ENCODE data around the gene FAM168B. TPM values are rescaled to one million over a fixed set of nuclear protein-coding genes. Genes with fewer than 3 reads are reported as not detected.

FAM168B gene
- total and polyA plus RNA-seq, 10 of the 15 experiments (the other 5 are each of a cell fraction or from before 2014, with no cell fraction given) = 3.5 to 77.3 (median 45.9) TPM

GRCh38 chr2:131063501-131064283 lies 29.6 kb downstream of the FAM168B start:
- ATAC-seq (no peak), DNase-seq (ENCODE audit: low read depth, low spot score) (no peak), FAIRE-seq (no peak)
- Histone ChIP-seq H3K36me3 (ENCODE audit: control insufficient read depth in 2 of 2, insufficient read depth in 2 of 2, low read length in 1 of 2) (peaks cover 15 to 19% of the 10 kb centered on the region in 2 experiments; a peak in 3 of 4 replicates), H3K9me3 (replicated peaks; ENCODE audit: control insufficient read depth, insufficient read depth, low read length) (no peaks in the 10 kb centered on the region), H3K9ac (ENCODE audit: control insufficient read depth, insufficient read depth, low read length) (no peak overlapping the region), H3K4me3 (no peak overlapping the region), H3K4me2 (ENCODE audit: control insufficient read depth, insufficient read depth) (no peak overlapping the region), H3K79me2 (ENCODE audit: control insufficient read depth, insufficient read depth, low read length) (peaks cover 17% of the 10 kb centered on the region), H2AFZ (ENCODE audit: control insufficient read depth, low read depth, low read length) (no peak overlapping the region), H4K20me1 (ENCODE audit: control insufficient read depth, insufficient read depth) (0 out of 2 replicates have a peak, but pooled peaks cover 4% of the 10 kb centered on the region), H3K4me1 (ENCODE audit: control insufficient read depth, insufficient read depth, low read length) (no peaks in the 10 kb centered on the region), H3K27ac (ENCODE audit: control insufficient read depth, insufficient read depth) (no peak overlapping the region), H3K27me3 (replicated peaks in 1 of 2; ENCODE audit: control insufficient read depth in 2 of 2, insufficient read depth in 2 of 2, low read length in 1 of 2) (no peaks in the 10 kb centered on the region)
- TF ChIP-seq BCL3 (IDR thresholded peaks at IDR 0.05; ENCODE audit: borderline replicate concordance, insufficient read depth, low read depth, low read length, poor library complexity, severe bottlenecking) = peak; percentile 92
- no peak for TF ChIP-seq SUPT20H (IDR thresholded peaks at IDR 0.05; ENCODE audit: borderline replicate concordance, control insufficient read depth, low read depth, low read length)
- intact Hi-C loops (cut with micrococcal nuclease; ENCODE audit: unreplicated experiment) (no loop called here), in situ Hi-C loops (cut with MboI) (no loop called here)
- BruUV-seq (replicated peaks) = no TSS peak
- ChIA-PET SMC1A (ENCODE audit: uncharacterized antibody, unreplicated experiment) (interaction anchor here (0.5 kb wide), 1 partner anchor 28 kb away, joined by 3 read pairs; no protein-coding TSS in a partner anchor), CTCF (interaction anchor here (0.6 kb wide), 1 partner anchor 426 kb away, joined by 3 read pairs; no protein-coding TSS in a partner anchor), POLR2A (no interaction called here), RAD21 (ENCODE audit: unreplicated experiment) (no interaction called here)
- 98% methylated on average over 11 of the region's 11 CpGs for WGBS (ENCODE audit: insufficient coverage, insufficient replicate concordance, low lambda C conversion rate, missing lambda C conversion rate)

GRCh38 chr2:131058920-131059319 lies 34.3 kb downstream of the FAM168B start:
- Histone ChIP-seq H3K27ac (ENCODE audit: control insufficient read depth, insufficient read depth) (no peak overlapping the region), H4K20me1 (ENCODE audit: control insufficient read depth, insufficient read depth) (peaks cover 9% of the 10 kb centered on the region; the same call in 1 of the 2 replicates), H3K4me2 (ENCODE audit: control insufficient read depth, insufficient read depth) (no peak overlapping the region), H3K27me3 (replicated peaks in 1 of 2; ENCODE audit: control insufficient read depth in 2 of 2, insufficient read depth in 2 of 2, low read length in 1 of 2) (no peaks in the 10 kb centered on the region), H3K9me3 (replicated peaks; ENCODE audit: control insufficient read depth, insufficient read depth, low read length) (no peaks in the 10 kb centered on the region), H3K4me1 (ENCODE audit: control insufficient read depth, insufficient read depth, low read length) (no peaks in the 10 kb centered on the region), H3K36me3 (ENCODE audit: control insufficient read depth in 2 of 2, insufficient read depth in 2 of 2, low read length in 1 of 2) (peaks cover 19 to 33% of the 10 kb centered on the region in 2 experiments; a peak in 3 of 4 replicates), H3K79me2 (ENCODE audit: control insufficient read depth, insufficient read depth, low read length) (peaks cover 10% of the 10 kb centered on the region), H3K4me3 (no peak overlapping the region), H3K9ac (ENCODE audit: control insufficient read depth, insufficient read depth, low read length) (no peak overlapping the region), H2AFZ (ENCODE audit: control insufficient read depth, low read depth, low read length) (no peak overlapping the region)
- SMC1A ChIA-PET (ENCODE audit: uncharacterized antibody, unreplicated experiment) = no interaction called here
- no TSS peak for BruUV-seq (replicated peaks)
- intact Hi-C loops (cut with micrococcal nuclease; ENCODE audit: unreplicated experiment) (no loop called here), in situ Hi-C loops (cut with MboI) (no loop called here)
- DNase-seq (ENCODE audit: low read depth, low spot score) = no peak
- POLR2A ChIA-PET = no interaction called here
- RAD21 ChIA-PET (ENCODE audit: unreplicated experiment) = no interaction called here
- WGBS (ENCODE audit: insufficient coverage, insufficient replicate concordance, low lambda C conversion rate, missing lambda C conversion rate) = 85% methylated on average over 4 of the region's 4 CpGs
- CTCF ChIA-PET = interaction anchor here (1.1 kb wide), 1 partner anchor 11 kb away, joined by 4 read pairs; no protein-coding TSS in a partner anchor
- no peak for ATAC-seq
- FAIRE-seq = no peak
- no peak for TF ChIP-seq RAD51 (IDR thresholded peaks at IDR 0.05)
- no peak for TF ChIP-seq EGR1 (IDR thresholded peaks at IDR 0.05; ENCODE audit: borderline replicate concordance in 1 of 2, low read depth in 2 of 2, low read length in 2 of 2)
- TF ChIP-seq MTA3 (IDR thresholded peaks at IDR 0.05; ENCODE audit: borderline replicate concordance, low read length) = no peak
- TF ChIP-seq MEF2B (IDR thresholded peaks at IDR 0.05; ENCODE audit: partially characterized antibody, poor library complexity, severe bottlenecking) = no peak
- no peak for TF ChIP-seq NFYA (IDR thresholded peaks at IDR 0.05; ENCODE audit: borderline replicate concordance, low read depth, low read length)
- no peak for TF ChIP-seq TARDBP (IDR thresholded peaks at IDR 0.05; ENCODE audit: borderline replicate concordance)
- TF ChIP-seq SP1 (IDR thresholded peaks at IDR 0.05; ENCODE audit: low read depth, low read length) = no peak
- no peak for TF ChIP-seq NR2C2 (IDR thresholded peaks at IDR 0.05; ENCODE audit: borderline replicate concordance, control insufficient read depth, insufficient read length, low read depth)
- TF ChIP-seq ZNF24 (IDR thresholded peaks at IDR 0.05) = no peak
- no peak for TF ChIP-seq DPF2 (IDR thresholded peaks at IDR 0.05)
- no peak for TF ChIP-seq CEBPB (IDR thresholded peaks at IDR 0.05; ENCODE audit: borderline replicate concordance in 1 of 2, low read depth in 2 of 2, low read length in 2 of 2)
- TF ChIP-seq CHD1 (IDR thresholded peaks at IDR 0.05; ENCODE audit: low read depth, low read length) = no peak
- no peak for TF ChIP-seq SMAD1 (IDR thresholded peaks at IDR 0.05; ENCODE audit: low read depth, partially characterized antibody)
- no peak for TF ChIP-seq RB1 (IDR thresholded peaks at IDR 0.05; ENCODE audit: borderline replicate concordance)
- TF ChIP-seq NBN (IDR thresholded peaks at IDR 0.05) = no peak
